IMR-90 (cell line): ENCODE results near the gene PNPLA1. TPM values are rescaled to one million over a fixed set of nuclear protein-coding genes. Genes with fewer than 3 reads are reported as not detected.

Experiments
- ATAC-seq: fragments of 200-7000 bp; cut with Tn5 transposase; 2 replicates; pipeline ENCODE4 v1.9.1; 2020; ENCODE audit warnings: low read depth, mild to moderate bottlenecking, moderate library complexity
- BruUV-seq: library from RNA; stranded (reverse); fragments of 400-500 nt; replicated peaks from 2 replicates; lab custom pipeline; 2021; lab: Mats Ljungman, UMichigan
- CTCF ChIA-PET: fragments of 300-600 bp; formaldehyde crosslinking; extraction: SDS; loops from one replicate; lab custom pipeline; 2021; ENCODE audit warnings: antibody characterized with exemption; lab: Yijun Ruan, JAX
- POLR2A ChIA-PET: fragments of 300-600 bp; sonication (Branson Sonifier 250); formaldehyde crosslinking; loops from one replicate; lab custom pipeline; 2022; ENCODE audit warnings: antibody characterized with exemption; ENCODE audit not compliant: unreplicated experiment; lab: Charles Lee
- DNase-seq: peaks from one replicate; pipeline ENCODE4 v3.0.0; 2013
- H2AFZ ChIP-seq: replicated peaks from 2 replicates; pipeline ENCODE3; 2013; ENCODE audit warnings: low read length, mild to moderate bottlenecking; ENCODE audit not compliant: poor library complexity
- H2AK5ac ChIP-seq: 2 replicates; pipeline ENCODE4 v1.6.1; 2013; ENCODE audit warnings: low read depth, low read length, inconsistent platforms
- H2AK9ac ChIP-seq: replicated peaks from 2 replicates; pipeline ENCODE3; 2013; ENCODE audit warnings: mild to moderate bottlenecking, low read depth, low read length, moderate library complexity; ENCODE audit not compliant: poor library complexity
- H2BK120ac ChIP-seq: 2 replicates; pipeline ENCODE4 v1.6.1; 2013; ENCODE audit warnings: low read depth, low read length, inconsistent platforms
- H2BK15ac ChIP-seq: 3 replicates; pipeline ENCODE4 v1.6.1; 2013; ENCODE audit warnings: low read depth, low read length, inconsistent platforms
- H2BK20ac ChIP-seq: 2 replicates; pipeline ENCODE4 v1.6.1; 2013; ENCODE audit warnings: low read depth, mild to moderate bottlenecking, inconsistent platforms, low read length, moderate library complexity
- H2BK5ac ChIP-seq: 2 replicates; pipeline ENCODE4 v1.6.1; 2013; ENCODE audit warnings: mild to moderate bottlenecking, low read depth, low read length, inconsistent platforms; ENCODE audit not compliant: poor library complexity, severe bottlenecking
- H3K14ac ChIP-seq: replicated peaks from 2 replicates; pipeline ENCODE4 v1.6.1; 2013; ENCODE audit warnings: low read depth, low read length, inconsistent platforms
- H3K18ac ChIP-seq: 2 replicates; pipeline ENCODE4 v1.6.1; 2013; ENCODE audit warnings: low read depth, low read length, control low read depth
- H3K23ac ChIP-seq: 2 replicates; pipeline ENCODE4 v1.6.1; 2013; ENCODE audit warnings: low read depth, low read length, inconsistent platforms
- H3K27ac ChIP-seq: 2 replicates; pipeline ENCODE4 v1.5.1; 2013; ENCODE audit warnings: mild to moderate bottlenecking, control low read depth, low read length; ENCODE audit not compliant: insufficient read depth
- H3K27me3 ChIP-seq: 2 replicates; pipeline ENCODE4 v1.6.1; 2013; ENCODE audit warnings: low read length; ENCODE audit not compliant: control insufficient read depth, insufficient read depth
- H3K36me3 ChIP-seq: 2 replicates; pipeline ENCODE4 v1.6.1; 2013; ENCODE audit warnings: low read length, mixed read lengths; ENCODE audit not compliant: control insufficient read depth, insufficient read depth
- H3K4ac ChIP-seq: 2 replicates; pipeline ENCODE4 v1.6.1; 2013; ENCODE audit warnings: low read depth, low read length, inconsistent platforms
- H3K4me1 ChIP-seq: 2 replicates; pipeline ENCODE4 v1.6.1; 2013; ENCODE audit warnings: low read length, mixed read lengths; ENCODE audit not compliant: control insufficient read depth, insufficient read depth
- H3K4me2 ChIP-seq: 2 replicates; pipeline ENCODE4 v1.6.1; 2013; ENCODE audit warnings: low read depth, mild to moderate bottlenecking, control low read depth, low read length, moderate library complexity
- H3K4me3 ChIP-seq: 2 replicates; pipeline ENCODE4 v1.5.1; 2013; ENCODE audit warnings: low read depth, mild to moderate bottlenecking, control low read depth, low read length, moderate library complexity; ENCODE audit not compliant: insufficient read depth
- H3K56ac ChIP-seq: 2 replicates; pipeline ENCODE4 v1.6.1; 2013; ENCODE audit warnings: low read length, inconsistent platforms; ENCODE audit not compliant: insufficient read depth; ENCODE audit errors: extremely low read depth
- H3K79me1 ChIP-seq, 2 experiments: 2 replicates each; pipeline ENCODE4 v1.6.1; 2013; ENCODE audit warnings: low read length in 2 of 2, inconsistent platforms in 1 of 2, low read depth in 1 of 2
- H3K9ac ChIP-seq: 2 replicates; pipeline ENCODE4 v1.6.1; 2013; ENCODE audit warnings: low read depth, low read length, control low read depth
- H3K9me1 ChIP-seq: 2 replicates; pipeline ENCODE4 v1.6.1; 2013; ENCODE audit warnings: low read length, inconsistent platforms; ENCODE audit not compliant: insufficient read depth
- H3K9me3 ChIP-seq: 2 replicates; pipeline ENCODE4 v1.6.1; 2013; ENCODE audit warnings: low read length; ENCODE audit not compliant: control insufficient read depth, insufficient read depth
- H4K20me1 ChIP-seq: 2 replicates; pipeline ENCODE4 v1.6.1; 2013; ENCODE audit warnings: low read length, inconsistent platforms; ENCODE audit not compliant: insufficient read depth
- H4K5ac ChIP-seq: 2 replicates; pipeline ENCODE4 v1.6.1; 2013; ENCODE audit warnings: mild to moderate bottlenecking, low read depth, low read length, control low read depth
- H4K8ac ChIP-seq, 2 experiments: 2 replicates each; pipeline ENCODE4 v1.6.1; 2013; ENCODE audit warnings: low read depth in 2 of 2, low read length in 2 of 2, control low read depth in 1 of 2, inconsistent platforms in 1 of 2
- H4K91ac ChIP-seq: 2 replicates; pipeline ENCODE4 v1.6.1; 2013; ENCODE audit warnings: low read depth, low read length, inconsistent platforms; ENCODE audit not compliant: insufficient read depth
- MAFK ChIP-seq: IDR thresholded peaks from 2 replicates; pipeline ENCODE4 v1.6.1; 2012; ENCODE audit warnings: low read depth, low read length, improper control_type of control experiment
- SMC3 ChIP-seq: fragments of 150-350 bp; IDR thresholded peaks from 2 replicates; pipeline ENCODE4 v1.6.1; 2016; ENCODE audit warnings: low read depth, mild to moderate bottlenecking, antibody characterized with exemption, low read length, moderate library complexity
- WGBS, 2 experiments: methylation state at CpG; one replicate each; pipeline versions ENCODE4 v1.1.5 to v1.1.7; 2013; ENCODE audit warnings: missing lambda C conversion rate in 2 of 2; ENCODE audit not compliant: insufficient read length in 1 of 2; ENCODE audit errors: extremely low coverage in 2 of 2; 5-methylcytosine and 5-hydroxymethylcytosine counted together
- dilution Hi-C: fragments of 300-500 bp; cut with HindIII; formaldehyde crosslinking; loops from one replicate; pipeline ENCODE4 v1.14.3; 2018; ENCODE audit warnings: low sequenced_read_pairs; ENCODE audit not compliant: unreplicated experiment
- in situ Hi-C: fragments of 300-500 bp; cut with MboI; formaldehyde crosslinking; loops from 3 replicates; pipeline ENCODE4 v1.14.3; 2019; ENCODE audit warnings: low sequenced_read_pairs, inconsistent platforms, mixed read lengths
- intact Hi-C: fragments of 100-400 bp; cut with micrococcal nuclease; formaldehyde crosslinking; loops from 2 replicates; pipeline ENCODE4 v1.10.0; 2022
- polyA plus RNA-seq, 3 experiments: library from polyadenylated mRNA; depleted of rRNA; stranded (reverse); fragments of >200 nt; gene quantifications; 2 replicates each; pipeline ENCODE4 v1.2.3, GENCODE V29; 2012; ENCODE audit warnings: low replicate concordance in 1 of 3
- total RNA-seq: library from RNA; depleted of rRNA; stranded (reverse); fragments of >200 nt; gene quantifications from 2 replicates; pipeline ENCODE4 v1.2.3, GENCODE V29; 2012
- TF ChIP-seq, protein P1 (sequence below): conservative IDR thresholded peaks from 2 replicates; pipeline ENCODE4 v1.5.1; 2012; ENCODE audit warnings: mild to moderate bottlenecking, low read depth, low read length, improper control_type of control experiment

Gene PNPLA1
- total and polyA plus RNA-seq, 2 of the 4 experiments (the other 2 are of a cell fraction) = not detected

DNA sequence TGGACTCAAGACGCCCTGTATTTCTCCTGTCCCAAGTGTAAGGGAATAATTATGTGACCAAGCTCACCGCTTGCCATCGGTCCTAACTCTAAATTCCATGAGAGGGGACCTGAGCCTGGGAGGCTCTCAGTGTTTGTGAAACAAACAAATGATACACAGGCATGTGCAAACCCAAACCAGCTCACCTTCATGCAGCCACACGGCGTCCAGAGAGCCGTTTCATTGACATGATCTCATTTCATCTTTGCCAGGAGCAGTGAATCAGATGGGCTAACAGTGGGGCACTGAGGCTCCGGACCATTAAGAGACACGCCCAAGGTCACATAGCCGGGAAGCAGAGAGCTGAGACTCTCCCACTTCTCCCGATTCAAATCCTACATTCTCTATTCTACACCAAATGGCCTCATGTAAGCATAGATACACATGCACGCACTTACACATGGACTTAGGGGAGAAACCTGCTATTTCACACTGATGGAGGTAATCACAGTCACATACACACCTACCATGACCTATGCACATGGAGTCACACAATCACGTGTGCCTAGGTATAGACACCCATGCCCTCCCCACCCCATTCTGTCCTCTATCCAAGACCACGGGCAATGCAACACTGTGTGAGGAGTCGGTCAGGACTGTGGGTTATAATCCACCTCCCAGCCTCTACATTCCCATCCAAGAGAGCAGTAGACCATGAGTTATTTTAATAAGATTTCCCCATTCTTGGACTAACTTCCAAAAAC lies 65.8 kb downstream of the PNPLA1 start:
- Histone ChIP-seq H3K4me1 (no peaks in the 10 kb centered on the region), H2BK20ac (no peak overlapping the region), H3K4ac (no peak overlapping the region), H3K9ac (no peak overlapping the region), H3K9me3 (no peaks in the 10 kb centered on the region; the same call in 1 of the 2 replicates), H3K36me3 (no peaks in the 10 kb centered on the region), H3K27me3 (peaks cover 82% of the 10 kb centered on the region), H3K4me2 (no peak overlapping the region), H3K79me1 (no peaks in the 10 kb centered on the region), H2BK15ac (no peak overlapping the region), H2AFZ (no peak overlapping the region), H4K5ac (no peak overlapping the region), H2AK9ac (no peak overlapping the region), H3K23ac (no peak overlapping the region), H4K20me1 (no peaks in the 10 kb centered on the region), H3K4me3 (no peak overlapping the region), H2AK5ac (no peak overlapping the region), H2BK5ac (no peak overlapping the region), H3K9me1 (0 out of 2 replicates have a peak, but pooled peaks cover 6% of the 10 kb centered on the region), H3K14ac (no peak overlapping the region), H2BK120ac (no peak overlapping the region), H3K56ac (no peak overlapping the region), H4K91ac (no peak overlapping the region), H3K18ac (no peak overlapping the region), H3K27ac (no peak overlapping the region), H4K8ac (no peak overlapping the region)
- no peak for ATAC-seq
- DNase-seq = no peak
- in situ Hi-C loops (no loop called here), intact Hi-C loops (no loop called here), dilution Hi-C loops (no loop called here)
- TF ChIP-seq MAFK = no peak
- TF ChIP-seq SMC3 = no peak
- TF ChIP-seq, protein P1, sequence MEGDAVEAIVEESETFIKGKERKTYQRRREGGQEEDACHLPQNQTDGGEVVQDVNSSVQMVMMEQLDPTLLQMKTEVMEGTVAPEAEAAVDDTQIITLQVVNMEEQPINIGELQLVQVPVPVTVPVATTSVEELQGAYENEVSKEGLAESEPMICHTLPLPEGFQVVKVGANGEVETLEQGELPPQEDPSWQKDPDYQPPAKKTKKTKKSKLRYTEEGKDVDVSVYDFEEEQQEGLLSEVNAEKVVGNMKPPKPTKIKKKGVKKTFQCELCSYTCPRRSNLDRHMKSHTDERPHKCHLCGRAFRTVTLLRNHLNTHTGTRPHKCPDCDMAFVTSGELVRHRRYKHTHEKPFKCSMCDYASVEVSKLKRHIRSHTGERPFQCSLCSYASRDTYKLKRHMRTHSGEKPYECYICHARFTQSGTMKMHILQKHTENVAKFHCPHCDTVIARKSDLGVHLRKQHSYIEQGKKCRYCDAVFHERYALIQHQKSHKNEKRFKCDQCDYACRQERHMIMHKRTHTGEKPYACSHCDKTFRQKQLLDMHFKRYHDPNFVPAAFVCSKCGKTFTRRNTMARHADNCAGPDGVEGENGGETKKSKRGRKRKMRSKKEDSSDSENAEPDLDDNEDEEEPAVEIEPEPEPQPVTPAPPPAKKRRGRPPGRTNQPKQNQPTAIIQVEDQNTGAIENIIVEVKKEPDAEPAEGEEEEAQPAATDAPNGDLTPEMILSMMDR = no peak
- CTCF ChIA-PET = no interaction called here
- BruUV-seq = no TSS peak
- WGBS, 2 experiments = 97% methylated on average over 9 of the region's 14 CpGs; no CpG with 5 or more reads in 1 of the 2 experiments
- POLR2A ChIA-PET = no interaction called here
